ENCODE data around the gene SCLY. TPM values are rescaled to one million over a fixed set of nuclear protein-coding genes. Genes with fewer than 3 reads are reported as not detected.

SCLY gene
- total and polyA plus RNA-seq, 9 donors, result 7.3 to 18.0 (median 12.5) TPM

DNA sequence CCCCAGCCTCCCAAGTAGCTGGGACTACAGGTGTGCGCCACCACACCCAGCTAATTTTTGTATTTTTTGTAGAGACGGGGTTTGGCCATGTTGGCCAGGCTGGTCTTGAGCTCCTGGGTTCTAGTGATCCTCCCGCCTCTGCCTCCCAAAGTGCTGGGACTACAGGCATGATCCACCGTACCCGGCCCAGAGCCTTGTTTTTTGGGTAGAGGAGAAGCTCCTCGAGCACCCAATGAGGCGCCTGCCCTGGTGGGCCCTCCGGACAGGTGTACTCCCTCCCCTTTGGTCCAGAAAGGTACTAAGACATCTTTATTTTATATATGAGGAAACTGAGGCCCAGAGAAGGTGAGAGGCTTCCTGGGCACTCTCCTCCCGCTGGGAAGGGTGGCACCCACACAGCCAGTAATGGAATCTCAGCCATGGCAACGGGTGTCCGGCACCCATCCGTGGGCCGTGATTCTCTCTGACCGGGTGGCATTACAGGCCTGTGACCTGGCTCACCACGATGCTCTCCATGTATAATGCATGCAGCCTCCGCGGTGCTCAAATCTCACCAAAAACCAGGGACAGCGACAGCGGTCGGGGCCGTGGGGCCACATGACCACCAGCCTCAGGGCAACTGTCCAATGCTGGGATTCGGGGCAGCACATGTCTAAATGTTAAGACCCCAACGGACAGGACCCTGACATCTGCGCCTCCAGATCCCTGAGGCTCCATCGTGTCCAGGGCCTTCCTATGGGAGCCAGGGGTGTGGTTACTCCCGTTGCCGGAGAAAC is 60.9 kb downstream of the SCLY start:
- H3K27ac ChIP-seq, result no peak overlapping the region
- 88 to 94% (median 90%) methylated on average over 27 of the region's 27 CpGs for WGBS, 3 donors
- no peaks in the 10 kb centered on the region for H3K36me3 ChIP-seq
- H3K4me1 ChIP-seq (ENCODE audit: insufficient read depth), result no peaks in the 10 kb centered on the region
- TF ChIP-seq, protein P1, sequence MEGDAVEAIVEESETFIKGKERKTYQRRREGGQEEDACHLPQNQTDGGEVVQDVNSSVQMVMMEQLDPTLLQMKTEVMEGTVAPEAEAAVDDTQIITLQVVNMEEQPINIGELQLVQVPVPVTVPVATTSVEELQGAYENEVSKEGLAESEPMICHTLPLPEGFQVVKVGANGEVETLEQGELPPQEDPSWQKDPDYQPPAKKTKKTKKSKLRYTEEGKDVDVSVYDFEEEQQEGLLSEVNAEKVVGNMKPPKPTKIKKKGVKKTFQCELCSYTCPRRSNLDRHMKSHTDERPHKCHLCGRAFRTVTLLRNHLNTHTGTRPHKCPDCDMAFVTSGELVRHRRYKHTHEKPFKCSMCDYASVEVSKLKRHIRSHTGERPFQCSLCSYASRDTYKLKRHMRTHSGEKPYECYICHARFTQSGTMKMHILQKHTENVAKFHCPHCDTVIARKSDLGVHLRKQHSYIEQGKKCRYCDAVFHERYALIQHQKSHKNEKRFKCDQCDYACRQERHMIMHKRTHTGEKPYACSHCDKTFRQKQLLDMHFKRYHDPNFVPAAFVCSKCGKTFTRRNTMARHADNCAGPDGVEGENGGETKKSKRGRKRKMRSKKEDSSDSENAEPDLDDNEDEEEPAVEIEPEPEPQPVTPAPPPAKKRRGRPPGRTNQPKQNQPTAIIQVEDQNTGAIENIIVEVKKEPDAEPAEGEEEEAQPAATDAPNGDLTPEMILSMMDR (IDR thresholded peaks at IDR 0.05), result no peak
- TF ChIP-seq EP300 (IDR thresholded peaks at IDR 0.05), result no peak
- no peak for TF ChIP-seq POLR2A (IDR thresholded peaks at IDR 0.05)
- intact Hi-C loops (cut with DNase I), result no loop called here
- no peaks in the 10 kb centered on the region for H3K27me3 ChIP-seq
- H3K9me3 ChIP-seq, result no peaks in the 10 kb centered on the region
- no peak overlapping the region for H3K4me3 ChIP-seq
- DNase-seq, result no peak

DNA sequence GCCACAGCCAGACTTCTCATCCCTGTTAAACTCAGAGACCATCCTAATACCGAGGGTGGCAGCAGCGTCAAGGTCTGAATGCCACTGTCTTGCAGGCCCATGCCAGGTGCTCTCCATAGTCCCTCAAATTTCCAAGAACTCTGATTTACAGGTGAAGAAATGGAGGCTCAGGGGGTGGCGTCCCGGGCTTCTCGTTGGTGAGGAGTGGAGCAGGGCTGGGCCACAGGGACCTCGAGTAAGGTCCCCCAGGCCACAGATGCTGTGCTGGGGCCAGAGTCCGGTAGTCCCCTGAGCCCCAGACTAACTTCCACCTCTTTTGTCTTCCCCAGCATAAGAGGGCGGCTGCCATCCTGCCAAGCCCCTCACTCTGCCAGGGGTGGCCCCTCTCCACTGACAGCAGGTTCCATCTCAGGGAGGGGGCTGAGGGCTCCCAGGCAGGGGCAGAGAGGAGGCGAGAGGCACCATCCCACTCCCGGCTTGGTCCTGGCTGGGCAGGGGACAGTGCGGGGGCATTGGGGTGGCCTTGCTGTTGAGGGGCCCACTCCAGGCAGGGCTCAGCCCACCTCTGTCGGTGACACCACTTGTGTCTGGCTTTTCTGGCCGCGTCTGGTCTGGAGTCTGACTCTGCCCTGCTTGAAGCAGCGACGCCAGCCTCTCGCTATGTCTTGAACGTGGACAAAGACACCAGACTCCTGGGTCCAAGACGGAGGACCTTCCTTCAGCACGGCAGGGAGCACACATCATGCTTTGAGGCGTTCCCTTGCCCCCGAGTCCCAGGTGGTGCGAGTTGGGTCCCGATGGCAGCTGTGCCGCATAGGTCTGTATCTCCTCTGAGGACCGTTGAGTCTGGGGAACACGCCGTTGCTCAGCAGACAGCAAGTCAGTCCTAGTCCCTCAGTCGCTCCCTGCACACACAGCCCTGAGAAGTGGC is 61.8 kb downstream of the SCLY start:
- no peak for DNase-seq
- peaks cover 6% of the 10 kb centered on the region for H3K4me1 ChIP-seq (ENCODE audit: insufficient read depth)
- H3K9me3 ChIP-seq, result no peaks in the 10 kb centered on the region
- no peaks in the 10 kb centered on the region for H3K36me3 ChIP-seq
- WGBS, 3 donors, result 85 to 88% (median 86%) methylated on average over 29 of the region's 29 CpGs
- H3K27me3 ChIP-seq, result no peaks in the 10 kb centered on the region
- no peak overlapping the region for H3K4me3 ChIP-seq
- intact Hi-C loops (cut with DNase I), result no loop called here
- TF ChIP-seq, protein P1 (IDR thresholded peaks at IDR 0.05), result no peak
- TF ChIP-seq POLR2A (IDR thresholded peaks at IDR 0.05), result no peak
- no peak for TF ChIP-seq EP300 (IDR thresholded peaks at IDR 0.05)
- H3K27ac ChIP-seq, result no peak overlapping the region

DNA sequence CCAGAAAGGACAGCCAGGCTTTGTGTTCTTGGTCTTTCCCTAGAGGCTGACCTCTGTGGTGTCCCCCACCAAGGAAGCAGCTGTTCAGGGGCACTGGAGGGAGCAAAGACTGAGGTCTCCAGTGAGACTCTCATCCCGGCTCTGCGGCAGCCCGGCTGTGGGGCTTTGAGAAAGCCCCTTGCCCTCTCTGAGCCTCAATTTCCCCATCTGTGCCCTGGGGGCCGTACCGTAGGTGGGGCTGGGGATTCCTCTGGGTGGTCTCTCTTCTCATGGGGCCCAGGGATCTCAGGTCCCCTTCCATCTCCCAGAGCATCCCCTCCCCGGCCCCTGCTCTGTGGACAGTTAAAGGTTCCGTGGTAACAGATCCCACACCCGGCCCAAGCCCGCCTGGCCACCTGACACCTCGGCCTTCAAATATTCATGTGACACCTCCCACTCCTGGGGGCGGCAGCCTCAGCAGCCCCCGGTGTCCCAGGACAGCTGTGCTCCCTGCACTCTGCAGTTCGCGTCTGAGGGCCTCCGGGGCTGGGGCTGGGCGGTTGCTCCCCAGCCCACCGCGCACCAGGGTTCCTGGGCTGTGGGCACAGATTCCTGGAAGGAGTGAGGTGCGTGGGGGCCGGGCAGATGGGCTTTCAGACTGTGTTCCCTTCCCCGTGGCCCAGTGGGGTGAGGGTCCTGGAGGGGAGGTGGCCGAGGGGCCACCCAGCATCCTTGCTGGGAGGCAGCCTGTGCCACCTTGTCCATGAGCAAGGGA is 62.6 kb downstream of the SCLY start:
- Histone ChIP-seq H3K27me3 (no peaks in the 10 kb centered on the region), H3K27ac (no peak overlapping the region), H3K36me3 (no peaks in the 10 kb centered on the region), H3K9me3 (no peaks in the 10 kb centered on the region), H3K4me3 (no peak overlapping the region), H3K4me1 (ENCODE audit: insufficient read depth) (peaks cover 6% of the 10 kb centered on the region)
- no peak for DNase-seq
- WGBS, 3 donors, result 63 to 75% (median 72%) methylated on average over 21 to 22 of the region's 22 CpGs
- TF ChIP-seq POLR2A (IDR thresholded peaks at IDR 0.05) (no peak), EP300 (IDR thresholded peaks at IDR 0.05) (no peak)
- TF ChIP-seq, protein P1 (IDR thresholded peaks at IDR 0.05), result no peak
- intact Hi-C loops (cut with DNase I), result no loop called here

DNA sequence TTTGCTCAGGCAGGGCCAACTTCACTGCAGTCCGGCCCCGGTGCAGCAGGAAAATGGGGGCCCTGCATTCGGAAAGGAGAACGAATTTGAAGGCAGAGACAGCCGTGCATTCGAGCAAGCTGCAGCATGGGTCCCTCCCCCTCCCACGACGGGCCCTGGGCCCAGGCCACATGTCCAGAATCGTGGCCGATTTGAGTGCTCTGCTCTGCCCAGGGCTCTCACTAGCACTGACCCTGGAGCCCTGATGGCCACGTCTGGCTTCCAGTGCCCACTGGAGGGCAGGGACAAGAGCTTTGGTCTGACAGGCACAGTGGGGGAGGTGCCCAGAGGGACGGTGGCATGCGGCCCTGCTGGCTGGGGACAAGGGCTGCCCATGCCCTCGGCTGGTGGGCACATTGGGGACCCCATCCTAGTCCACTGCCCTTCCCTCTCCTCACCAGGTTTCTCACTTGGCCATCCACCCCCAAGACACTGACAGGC is 63.2 kb downstream of the SCLY start:
- H3K9me3 ChIP-seq, result no peaks in the 10 kb centered on the region
- H3K4me1 ChIP-seq (ENCODE audit: insufficient read depth), result peaks cover 6% of the 10 kb centered on the region
- whole genome bisulfite sequencing, 3 donors, result 59 to 73% (median 65%) methylated on average over 14 of the region's 14 CpGs
- no peak overlapping the region for H3K27ac ChIP-seq
- intact Hi-C loops (cut with DNase I), result no loop called here
- no peaks in the 10 kb centered on the region for H3K27me3 ChIP-seq
- no peak for DNase-seq
- TF ChIP-seq POLR2A (IDR thresholded peaks at IDR 0.05) (no peak), EP300 (IDR thresholded peaks at IDR 0.05) (no peak)
- TF ChIP-seq, protein P1 (IDR thresholded peaks at IDR 0.05), result no peak
- H3K4me3 ChIP-seq, result no peak overlapping the region
- H3K36me3 ChIP-seq, result no peaks in the 10 kb centered on the region
